ENCODE data around the gene VWA5B1.

Gene VWA5B1

GRCh38 chr1:20386323-20387081 is 95.8 kb downstream of the VWA5B1 start:
- no peak for DNase-seq (ENCODE audit: low read depth in 2 of 3, low spot score in 2 of 3)

DNA sequence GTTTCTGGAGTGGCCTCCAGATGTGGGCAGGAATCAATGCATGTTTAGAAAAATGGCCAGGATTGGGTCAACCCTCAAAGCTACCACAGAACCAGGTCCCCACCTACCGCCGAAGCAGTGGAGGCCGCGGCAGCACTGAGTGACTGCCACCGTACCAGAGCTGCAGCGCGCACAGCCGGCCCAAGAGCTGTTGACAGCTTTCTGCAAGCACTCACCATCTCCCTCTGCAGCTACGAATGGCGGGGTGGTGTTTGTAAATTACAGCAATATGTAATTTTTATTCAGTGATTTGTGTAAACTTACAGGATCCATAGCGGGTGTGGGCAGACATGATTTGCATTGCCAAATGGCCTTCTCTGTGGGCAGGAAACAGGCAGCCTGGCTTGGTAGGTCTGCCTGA is 98.9 kb downstream of the VWA5B1 start:
- no peak for DNase-seq (ENCODE audit: low read depth in 2 of 3, low spot score in 2 of 3)

DNA sequence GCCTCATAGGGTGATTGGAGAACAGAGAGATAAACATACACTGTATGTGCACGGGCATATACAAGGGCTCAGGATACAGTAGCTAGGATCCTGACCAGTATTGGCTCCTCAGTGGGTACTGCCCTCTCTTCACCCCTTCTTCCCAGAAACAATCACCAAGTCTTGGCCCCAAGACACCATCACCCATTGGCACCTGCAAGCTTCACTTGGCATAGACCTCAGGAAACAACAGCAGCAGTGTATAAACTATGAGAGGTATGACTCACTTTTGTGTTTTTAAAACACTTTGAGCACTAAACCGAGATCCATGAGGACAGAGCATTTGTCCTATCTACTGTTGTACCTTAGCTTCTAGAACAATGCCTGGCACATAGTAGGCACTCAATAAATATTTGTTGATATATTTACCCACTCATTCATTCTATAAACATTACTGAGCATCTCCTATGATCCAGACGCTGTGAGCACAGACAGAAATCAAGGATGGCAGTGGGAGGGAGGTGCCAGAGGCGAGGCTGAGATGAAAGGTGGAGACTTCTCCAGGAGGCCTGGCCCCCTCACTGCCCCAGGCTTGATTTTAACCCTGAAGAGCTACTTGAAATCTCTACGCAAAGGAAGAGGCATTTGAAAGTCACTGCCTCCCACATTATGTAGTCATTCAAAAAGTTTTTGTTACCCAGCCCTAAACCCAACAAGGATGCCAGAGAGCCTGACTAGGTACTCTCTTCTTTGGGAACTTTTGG is 100.1 kb downstream of the VWA5B1 start:
- no peak for DNase-seq (ENCODE audit: low read depth in 2 of 3, low spot score in 2 of 3)

GRCh38 chr1:20395255-20395654 is 104.6 kb downstream of the VWA5B1 start:
- DNase-seq (ENCODE audit: low read depth in 2 of 3, low spot score in 2 of 3): no peak

DNA sequence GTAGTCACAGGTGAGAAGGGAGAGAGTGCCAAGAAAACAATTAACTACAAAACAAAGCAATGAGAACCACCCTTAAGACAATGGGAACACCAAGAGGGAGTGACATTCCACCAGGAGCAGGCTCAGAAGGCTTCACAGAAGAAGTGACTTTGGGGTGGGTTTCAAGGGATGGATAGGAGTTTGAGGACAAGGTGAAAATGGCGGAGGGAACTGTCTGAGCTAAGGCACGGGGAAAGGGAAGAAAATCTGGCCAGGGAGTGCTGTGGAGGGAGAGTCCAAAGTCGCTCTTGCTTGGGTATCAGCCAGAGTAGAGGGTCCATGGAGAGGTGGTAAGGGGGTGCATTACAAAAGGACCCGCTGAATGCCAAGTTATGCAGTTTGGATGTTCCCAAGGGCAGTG is 108.1 kb downstream of the VWA5B1 start:
- DNase-seq (ENCODE audit: low read depth in 2 of 3, low spot score in 2 of 3): no peak

- DNase-seq (ENCODE audit: low read depth in 2 of 3, low spot score in 2 of 3): no peak
Observed at GRCh38 chr1:20399196-20399595, 108.5 kb downstream of the VWA5B1 start.

- no peak for DNase-seq (ENCODE audit: low read depth in 2 of 3, low spot score in 2 of 3)
Observed at GRCh38 chr1:20399606-20400180, 109.0 kb downstream of the VWA5B1 start.

DNA sequence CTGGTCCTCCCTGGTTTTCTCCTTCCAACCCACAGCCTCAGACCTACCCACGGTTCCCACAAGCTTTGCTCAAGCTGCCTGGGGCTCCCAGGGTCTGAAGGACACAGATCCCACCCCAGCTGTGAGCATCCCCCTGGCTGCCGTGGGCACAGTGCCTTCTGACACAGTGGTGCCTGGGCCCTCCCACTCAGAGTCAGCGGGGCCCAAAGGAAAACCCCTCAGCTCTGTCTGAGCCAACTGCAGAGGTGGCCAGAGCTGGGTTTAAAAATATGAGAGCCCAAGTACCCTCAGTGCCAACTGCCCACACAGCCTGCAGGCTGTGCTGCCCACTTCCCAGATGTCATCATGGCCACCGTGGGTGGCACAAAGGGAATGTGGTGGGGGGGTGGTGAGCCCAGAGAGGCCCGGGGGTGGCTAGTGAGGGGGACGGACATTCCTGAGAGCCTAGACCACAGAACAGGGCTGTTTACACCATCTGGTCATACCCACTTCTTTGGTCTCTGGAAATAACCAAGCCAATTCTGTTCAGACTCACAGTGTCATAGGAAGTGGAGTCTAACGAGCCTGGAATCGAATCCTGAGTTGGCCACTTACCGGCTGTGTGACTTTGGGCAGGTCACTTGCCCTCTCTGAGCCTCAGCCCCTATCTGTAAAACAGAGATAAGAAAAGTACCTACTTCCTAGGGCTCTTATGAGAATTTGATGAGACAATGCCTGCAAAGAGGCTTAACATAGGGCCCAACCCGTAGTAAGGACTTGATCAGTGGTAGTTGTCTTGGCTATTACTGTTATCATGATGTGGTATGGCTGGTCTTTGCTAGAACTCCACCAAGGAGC is 109.9 kb downstream of the VWA5B1 start:
- DNase-seq (ENCODE audit: low read depth in 2 of 3, low spot score in 2 of 3): no peak

GRCh38 chr1:20401405-20402010 is 110.8 kb downstream of the VWA5B1 start:
- no peak for DNase-seq (ENCODE audit: low read depth in 2 of 3, low spot score in 2 of 3)

DNA sequence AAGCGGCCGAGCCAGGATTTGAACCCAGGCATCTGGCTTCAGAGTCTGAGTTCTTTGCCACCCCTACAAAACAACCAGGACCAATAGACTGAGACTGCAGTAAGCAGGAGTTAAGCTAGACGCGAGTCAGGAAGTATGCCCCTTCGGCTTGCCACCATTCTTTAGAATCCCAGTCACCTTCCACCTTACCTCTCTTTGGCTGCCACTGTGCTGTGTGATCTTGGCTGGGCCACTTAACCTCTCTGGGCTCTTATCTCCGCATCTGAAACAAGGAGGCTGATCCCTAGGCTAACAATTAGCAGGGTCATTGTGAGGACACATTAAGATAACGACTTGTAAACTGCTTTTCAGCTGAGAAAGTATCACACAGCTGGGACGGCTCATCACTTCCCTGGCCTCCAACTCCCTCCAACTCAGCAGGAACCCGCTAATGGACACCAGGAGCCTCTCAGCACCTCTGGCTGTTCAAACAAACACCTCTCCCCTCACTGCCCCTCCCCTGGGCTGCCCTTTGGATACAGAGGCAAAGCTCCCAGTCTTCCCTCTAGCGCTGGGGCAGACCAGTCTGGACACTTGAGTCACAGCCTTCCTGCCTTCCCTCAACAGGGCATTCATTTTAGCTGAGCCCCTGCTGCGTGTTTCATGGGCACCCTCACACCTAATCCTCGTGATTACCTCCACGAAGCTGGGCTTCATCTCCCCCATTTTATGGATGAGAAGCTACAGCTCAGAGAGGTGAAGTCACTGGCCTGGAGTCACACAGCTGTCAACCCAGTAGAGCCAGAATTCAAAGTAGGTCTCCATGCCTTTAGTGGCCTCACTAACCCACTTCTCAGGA is 112.1 kb downstream of the VWA5B1 start:
- DNase-seq (ENCODE audit: low read depth in 2 of 3, low spot score in 2 of 3): no peak

- DNase-seq (ENCODE audit: low read depth in 2 of 3, low spot score in 2 of 3): no peak
Observed at GRCh38 chr1:20403423-20404145, 112.9 kb downstream of the VWA5B1 start.

DNA sequence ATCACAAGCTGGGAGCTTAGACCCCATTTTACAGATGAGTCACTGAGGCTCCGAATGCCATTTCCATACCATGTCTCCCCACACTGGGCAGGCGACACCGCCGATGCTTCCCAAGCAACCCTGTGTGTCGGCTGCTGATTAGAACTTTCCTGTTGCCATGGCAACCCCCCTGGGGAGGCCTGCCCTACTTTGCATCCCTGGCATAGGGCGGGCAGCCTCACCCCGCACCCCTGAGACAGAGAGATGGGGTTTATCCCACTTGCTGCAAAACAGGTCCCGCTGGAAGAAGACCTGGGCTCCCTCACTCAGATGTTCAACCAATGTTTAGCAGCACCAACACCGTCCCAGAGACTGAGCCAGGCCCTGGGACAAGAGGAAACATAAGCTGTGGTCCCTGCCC is 113.8 kb downstream of the VWA5B1 start:
- DNase-seq (ENCODE audit: low read depth in 2 of 3, low spot score in 2 of 3): no peak

Data from activated CD8-positive, alpha-beta memory T cell treated with anti-CD3 and anti-CD28 coated beads for 48 hours (primary cell).